ENCODE measurements around the gene HACL1. TPM values are rescaled to one million over a fixed set of nuclear protein-coding genes. Genes with fewer than 3 reads are reported as not detected.
"Not testable (repeated sequence)": the region's sequence is repeated elsewhere in the genome, so short reads cannot be mapped to it uniquely, and the experiment has no call there.

The HACL1 gene
- total RNA-seq, 1 donor from 2014 or later = 20.5 TPM

- Mint-ChIP-seq H3K27me3 (no peaks in the 10 kb centered on the region), H3K36me3 (no peaks in the 10 kb centered on the region), H3K27ac (no peak overlapping the region), H3K4me3 (no peak overlapping the region), H3K9me3 (no peaks in the 10 kb centered on the region), H3K4me1 (ENCODE audit: unreplicated experiment) (no peaks in the 10 kb centered on the region)
- no peak for DNase-seq (ENCODE audit: extremely low spot score, unreplicated experiment)
- TF ChIP-seq CTCF (conservative IDR thresholded peaks at IDR 0.05) = no peak
Observed at GRCh38 chr3:15539066-15539465, 62.3 kb downstream of the HACL1 start.

GRCh38 chr3:15538345-15538744 is 63.0 kb downstream of the HACL1 start:
- Mint-ChIP-seq H3K4me3 (no peak overlapping the region), H3K27me3 (no peaks in the 10 kb centered on the region), H3K9me3 (no peaks in the 10 kb centered on the region), H3K36me3 (no peaks in the 10 kb centered on the region), H3K27ac (no peak overlapping the region), H3K4me1 (ENCODE audit: unreplicated experiment) (no peaks in the 10 kb centered on the region)
- DNase-seq (ENCODE audit: extremely low spot score, unreplicated experiment) = no peak
- no peak for TF ChIP-seq CTCF (conservative IDR thresholded peaks at IDR 0.05)

- no peak for TF ChIP-seq CTCF (conservative IDR thresholded peaks at IDR 0.05)
- no peaks in the 10 kb centered on the region for H3K27me3 Mint-ChIP-seq
- no peaks in the 10 kb centered on the region for H3K4me1 Mint-ChIP-seq (ENCODE audit: unreplicated experiment)
- no peak for DNase-seq (ENCODE audit: extremely low spot score, unreplicated experiment)
- H3K36me3 Mint-ChIP-seq = no peaks in the 10 kb centered on the region
- H3K9me3 Mint-ChIP-seq = no peaks in the 10 kb centered on the region
- H3K27ac Mint-ChIP-seq = no peak overlapping the region
- no peak overlapping the region for H3K4me3 Mint-ChIP-seq
Observed at GRCh38 chr3:15536856-15537255, 64.5 kb downstream of the HACL1 start.

GRCh38 chr3:15535732-15536131 is 65.6 kb downstream of the HACL1 start:
- H3K4me3 Mint-ChIP-seq = no peak overlapping the region
- no peaks in the 10 kb centered on the region for H3K4me1 Mint-ChIP-seq (ENCODE audit: unreplicated experiment)
- TF ChIP-seq CTCF (conservative IDR thresholded peaks at IDR 0.05) = no peak
- H3K9me3 Mint-ChIP-seq = no peaks in the 10 kb centered on the region
- no peak overlapping the region for H3K27ac Mint-ChIP-seq
- DNase-seq (ENCODE audit: extremely low spot score, unreplicated experiment) = no peak
- H3K36me3 Mint-ChIP-seq = no peaks in the 10 kb centered on the region
- no peaks in the 10 kb centered on the region for H3K27me3 Mint-ChIP-seq

- not testable (repeated sequence) for H3K36me3 Mint-ChIP-seq; H3K4me3 Mint-ChIP-seq; H3K27ac Mint-ChIP-seq; H3K9me3 Mint-ChIP-seq; H3K27me3 Mint-ChIP-seq; H3K4me1 Mint-ChIP-seq (ENCODE audit: unreplicated experiment); DNase-seq (ENCODE audit: extremely low spot score, unreplicated experiment)
Observed at GRCh38 chr3:15532614-15533013, 68.8 kb downstream of the HACL1 start.

GRCh38 chr3:15531346-15531745 is 70.0 kb downstream of the HACL1 start:
- H3K36me3 Mint-ChIP-seq = no peaks in the 10 kb centered on the region
- no peak overlapping the region for H3K27ac Mint-ChIP-seq
- no peak overlapping the region for H3K4me3 Mint-ChIP-seq
- H3K27me3 Mint-ChIP-seq = no peaks in the 10 kb centered on the region
- TF ChIP-seq CTCF (conservative IDR thresholded peaks at IDR 0.05) = no peak
- no peak for DNase-seq (ENCODE audit: extremely low spot score, unreplicated experiment)
- peaks cover 7% of the 10 kb centered on the region for H3K4me1 Mint-ChIP-seq (ENCODE audit: unreplicated experiment)
- no peaks in the 10 kb centered on the region for H3K9me3 Mint-ChIP-seq
